GM19240 (cell line): ENCODE results near the gene UNC5C.

Experiments used
- DNase-seq: peaks from one replicate; pipeline ENCODE4 v3.0.0; 2011; ENCODE audit warnings: low spot score; ENCODE audit not compliant: insufficient read length

UNC5C gene

GRCh38 chr4:95466791-95467190 is 82.0 kb downstream of the UNC5C start:
- DNase-seq, result no peak

- DNase-seq, result no peak
These were observed 83.8 kb downstream of the UNC5C start for GRCh38 chr4:95465010-95465409.

GRCh38 chr4:95462921-95463320 is 85.9 kb downstream of the UNC5C start:
- DNase-seq, result no peak

- DNase-seq, result no peak
These were observed 91.4 kb downstream of the UNC5C start for GRCh38 chr4:95457353-95457752.

GRCh38 chr4:95450294-95450693 is 98.5 kb downstream of the UNC5C start:
- no peak for DNase-seq

- no peak for DNase-seq
These were observed 102.6 kb downstream of the UNC5C start for GRCh38 chr4:95446173-95446572.

- no peak for DNase-seq
These were observed 103.5 kb downstream of the UNC5C start for GRCh38 chr4:95445251-95445650.

GRCh38 chr4:95444812-95445211 is 104.0 kb downstream of the UNC5C start:
- DNase-seq, result no peak

- DNase-seq, result no peak
These were observed 108.9 kb downstream of the UNC5C start for GRCh38 chr4:95439896-95440295.

GRCh38 chr4:95439071-95439470 is 109.7 kb downstream of the UNC5C start:
- no peak for DNase-seq

GRCh38 chr4:95432466-95432865 is 116.3 kb downstream of the UNC5C start:
- no peak for DNase-seq

GRCh38 chr4:95431678-95432077 is 117.1 kb downstream of the UNC5C start:
- DNase-seq, result no peak

- no peak for DNase-seq
These were observed 119.4 kb downstream of the UNC5C start for GRCh38 chr4:95429416-95429815.

- DNase-seq, result no peak
These were observed 120.3 kb downstream of the UNC5C start for GRCh38 chr4:95428291-95429070.

- DNase-seq, result no peak
These were observed 122.3 kb downstream of the UNC5C start for GRCh38 chr4:95426455-95426854.

- DNase-seq, result no peak
These were observed 126.3 kb downstream of the UNC5C start for GRCh38 chr4:95422436-95422835.

GRCh38 chr4:95421869-95422268 is 126.9 kb downstream of the UNC5C start:
- no peak for DNase-seq

- DNase-seq, result no peak
These were observed 131.2 kb downstream of the UNC5C start for GRCh38 chr4:95417531-95417930.

GRCh38 chr4:95415346-95415771 is 133.4 kb downstream of the UNC5C start:
- no peak for DNase-seq

GRCh38 chr4:95411371-95412088 is 137.2 kb downstream of the UNC5C start:
- no peak for DNase-seq

- DNase-seq, result no peak
These were observed 138.3 kb downstream of the UNC5C start for GRCh38 chr4:95410387-95410977.

GRCh38 chr4:95409750-95410149 is 139.0 kb downstream of the UNC5C start:
- no peak for DNase-seq
